ENCODE results near the gene CES4A. TPM values are rescaled to one million over a fixed set of nuclear protein-coding genes. Genes with fewer than 3 reads are reported as not detected.

The CES4A gene
- total RNA-seq, 4 donors from 2014 or later: 2.7 to 4.0 (median 3.3) TPM

DNA sequence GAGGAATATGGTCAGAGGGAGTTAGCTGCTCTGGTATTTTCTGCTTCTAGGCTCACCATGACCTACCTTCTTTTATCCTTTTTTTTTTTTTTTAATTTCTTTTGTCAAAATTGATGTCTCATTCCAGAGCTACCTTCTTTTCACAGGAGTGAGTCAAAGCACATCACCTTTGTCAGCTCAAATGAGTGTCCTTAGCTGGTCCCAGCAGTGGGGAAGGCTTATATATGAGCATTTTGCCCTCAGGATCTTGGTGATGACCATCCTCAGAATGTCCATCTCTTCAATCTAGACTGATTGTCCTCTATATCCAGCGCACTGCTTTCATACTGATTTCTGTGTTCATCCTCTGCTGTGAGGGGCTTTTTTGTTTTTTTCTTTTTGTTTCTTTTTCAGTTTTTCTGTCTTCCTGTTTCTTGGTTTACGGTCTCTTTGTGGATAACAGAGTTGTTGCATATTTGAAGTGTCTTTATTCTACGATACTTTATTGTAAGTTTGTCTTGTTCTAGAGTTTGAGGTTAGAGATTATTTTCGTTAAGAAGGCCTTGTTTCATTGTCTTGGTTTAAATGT lies 65.5 kb downstream of the CES4A start:
- H3K4me3 ChIP-seq: no peak overlapping the region
- no peaks in the 10 kb centered on the region for H3K27me3 ChIP-seq
- no peak for TF ChIP-seq EP300 (IDR thresholded peaks at IDR 0.05)
- no peak for TF ChIP-seq POLR2AphosphoS5 (IDR thresholded peaks at IDR 0.05)
- TF ChIP-seq, protein P1, sequence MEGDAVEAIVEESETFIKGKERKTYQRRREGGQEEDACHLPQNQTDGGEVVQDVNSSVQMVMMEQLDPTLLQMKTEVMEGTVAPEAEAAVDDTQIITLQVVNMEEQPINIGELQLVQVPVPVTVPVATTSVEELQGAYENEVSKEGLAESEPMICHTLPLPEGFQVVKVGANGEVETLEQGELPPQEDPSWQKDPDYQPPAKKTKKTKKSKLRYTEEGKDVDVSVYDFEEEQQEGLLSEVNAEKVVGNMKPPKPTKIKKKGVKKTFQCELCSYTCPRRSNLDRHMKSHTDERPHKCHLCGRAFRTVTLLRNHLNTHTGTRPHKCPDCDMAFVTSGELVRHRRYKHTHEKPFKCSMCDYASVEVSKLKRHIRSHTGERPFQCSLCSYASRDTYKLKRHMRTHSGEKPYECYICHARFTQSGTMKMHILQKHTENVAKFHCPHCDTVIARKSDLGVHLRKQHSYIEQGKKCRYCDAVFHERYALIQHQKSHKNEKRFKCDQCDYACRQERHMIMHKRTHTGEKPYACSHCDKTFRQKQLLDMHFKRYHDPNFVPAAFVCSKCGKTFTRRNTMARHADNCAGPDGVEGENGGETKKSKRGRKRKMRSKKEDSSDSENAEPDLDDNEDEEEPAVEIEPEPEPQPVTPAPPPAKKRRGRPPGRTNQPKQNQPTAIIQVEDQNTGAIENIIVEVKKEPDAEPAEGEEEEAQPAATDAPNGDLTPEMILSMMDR (IDR thresholded peaks at IDR 0.05): no peak
- no peak for TF ChIP-seq POLR2A (IDR thresholded peaks at IDR 0.05; ENCODE audit: low read depth)
- no peaks in the 10 kb centered on the region for H3K9me3 ChIP-seq
- peaks cover 0 to 11% (median 2%) of the 10 kb centered on the region in 4 donors for H3K4me1 ChIP-seq
- WGBS: 91% methylated on average over 4 of the region's 4 CpGs
- no peak for DNase-seq (ENCODE audit: extremely low spot score)
- no peak overlapping the region for H3K27ac ChIP-seq (replicated peaks in 1 of 4)
- H3K36me3 ChIP-seq: peaks cover 0 to 10% (median 3%) of the 10 kb centered on the region in 4 donors
- intact Hi-C loops (cut with DNase I): no loop called here

DNA sequence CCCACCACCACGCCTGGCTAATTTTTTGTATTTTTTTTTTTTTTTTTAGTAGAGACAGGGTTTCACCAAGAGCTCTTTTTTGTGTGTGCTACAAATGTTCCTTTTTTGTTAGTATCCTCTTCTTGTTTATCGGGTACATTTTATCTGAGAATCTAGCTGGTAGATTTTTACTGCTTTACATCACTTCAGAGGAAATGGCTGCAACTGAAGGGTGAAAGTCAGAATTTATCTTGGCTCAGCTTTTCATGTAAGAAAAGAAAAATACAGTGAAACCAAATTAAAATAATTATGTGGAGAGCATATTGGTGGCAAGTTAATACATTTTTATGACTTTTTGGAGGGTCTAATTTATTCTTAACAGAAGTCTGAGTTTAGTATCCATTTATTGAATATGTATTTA lies 66.5 kb downstream of the CES4A start:
- WGBS: 98% methylated on average over 2 of the region's 2 CpGs
- TF ChIP-seq EP300 (IDR thresholded peaks at IDR 0.05): no peak
- TF ChIP-seq, protein P1 (IDR thresholded peaks at IDR 0.05): no peak
- TF ChIP-seq POLR2A (IDR thresholded peaks at IDR 0.05; ENCODE audit: low read depth): no peak
- TF ChIP-seq POLR2AphosphoS5 (IDR thresholded peaks at IDR 0.05): no peak
- intact Hi-C loops (cut with DNase I): no loop called here
- Histone ChIP-seq H3K9me3 (no peaks in the 10 kb centered on the region), H3K36me3 (peaks cover 0 to under 1% (median 0%) of the 10 kb centered on the region in 4 donors), H3K4me1 (peaks cover 0 to 11% (median 2%) of the 10 kb centered on the region in 4 donors), H3K27ac (replicated peaks in 1 of 4) (no peak overlapping the region), H3K4me3 (no peak overlapping the region), H3K27me3 (no peaks in the 10 kb centered on the region)
- no peak for DNase-seq (ENCODE audit: extremely low spot score)

GRCh38 chr16:67055712-67056487 lies 67.5 kb downstream of the CES4A start:
- Histone ChIP-seq H3K27ac (replicated peaks in 1 of 4) (no peak overlapping the region), H3K4me1 (peaks cover 0 to 7% (median 2%) of the 10 kb centered on the region in 4 donors), H3K9me3 (no peaks in the 10 kb centered on the region), H3K4me3 (no peak overlapping the region), H3K36me3 (no peaks in the 10 kb centered on the region), H3K27me3 (no peaks in the 10 kb centered on the region)
- WGBS: 77% methylated on average over 4 of the region's 4 CpGs
- no peak for TF ChIP-seq POLR2A (IDR thresholded peaks at IDR 0.05; ENCODE audit: low read depth)
- TF ChIP-seq POLR2AphosphoS5 (IDR thresholded peaks at IDR 0.05): peak in 1 of 2 donors; percentile 31
- TF ChIP-seq, protein P1 (IDR thresholded peaks at IDR 0.05): no peak
- no peak for TF ChIP-seq EP300 (IDR thresholded peaks at IDR 0.05)
- intact Hi-C loops (cut with DNase I): no loop called here
- DNase-seq (ENCODE audit: extremely low spot score): no peak

Small RNA genes within 50 kb of the gene (small RNA-seq; reads per million reads assigned to genes)
- 0 reads per million in 3 donors for gene RN7SL543P

Other genes with a start within 250 kb of the CES4A start
- gene DYNC1LI2, start 237.0 kb upstream of the CES4A start, total RNA-seq: 100 to 1,000 TPM; 167 to 203 (median 186) TPM
- not detected for gene TERB1, start 187.0 kb upstream of the CES4A start, total RNA-seq
- gene NAE1, start 157.6 kb upstream of the CES4A start, total RNA-seq: 10 to 100 TPM; 32.7 to 50.7 (median 42.4) TPM
- gene CA7, start 144.2 kb upstream of the CES4A start, total RNA-seq: under 1 TPM in 1 of 4 donors, not detected in 3; 0.33 TPM
- 1 to 10 TPM; 5.5 to 9.3 (median 7.6) TPM for gene PDP2, start 108.1 kb upstream of the CES4A start, total RNA-seq
- under 1 TPM in 1 of 4 donors, not detected in 3; 0.52 TPM for gene CDH16, start 69.7 kb upstream of the CES4A start, total RNA-seq
- gene RRAD, start 63.1 kb upstream of the CES4A start, total RNA-seq: 10 to 100 TPM; 36.4 to 64.9 (median 55.4) TPM
- 100 to 1,000 TPM in 1 of 4 donors, 10 to 100 TPM in 3; 83.1 to 101 (median 95.5) TPM for gene CIAO2B, start 54.2 kb upstream of the CES4A start, total RNA-seq
- gene CES2, start 53.1 kb upstream of the CES4A start, total RNA-seq: 10 to 100 TPM; 22.0 to 29.7 (median 26.8) TPM
- under 1 TPM in 3 of 4 donors, not detected in 1; 0.23 to 0.42 (median 0.33) TPM for gene CES3, start 27.3 kb upstream of the CES4A start, total RNA-seq
- 10 to 100 TPM; 20.6 to 39.8 (median 30.6) TPM for gene CBFB, start 40.6 kb downstream of the CES4A start, total RNA-seq
- gene PHAF1, start 121.4 kb downstream of the CES4A start, total RNA-seq: 10 to 100 TPM; 11.4 to 23.7 (median 17.1) TPM
- gene B3GNT9, start 162.4 kb downstream of the CES4A start, total RNA-seq: 10 to 100 TPM; 17.4 to 26.1 (median 19.2) TPM
- 10 to 100 TPM; 26.6 to 53.4 (median 42.7) TPM for gene TRADD, start 171.3 kb downstream of the CES4A start, total RNA-seq
- gene FBXL8, start 171.4 kb downstream of the CES4A start, total RNA-seq: 10 to 100 TPM; 10.3 to 22.1 (median 15.1) TPM
- gene HSF4, start 176.2 kb downstream of the CES4A start, total RNA-seq: 10 to 100 TPM; 27.3 to 61.9 (median 41.1) TPM
- 10 to 100 TPM; 40.6 to 58.2 (median 45.4) TPM for gene NOL3, start 181.9 kb downstream of the CES4A start, total RNA-seq
- gene MATCAP1, start 195.4 kb downstream of the CES4A start, total RNA-seq: 10 to 100 TPM in 2 of 4 donors, 1 to 10 TPM in 2; 7.8 to 17.7 (median 11.2) TPM
- gene EXOC3L1, start 201.5 kb downstream of the CES4A start, total RNA-seq: 1 to 10 TPM; 1.2 to 4.0 (median 2.1) TPM
- 10 to 100 TPM; 54.8 to 96.9 (median 93.1) TPM for gene E2F4, start 203.6 kb downstream of the CES4A start, total RNA-seq
- gene ELMO3, start 210.5 kb downstream of the CES4A start, total RNA-seq: under 1 TPM; 0.33 to 0.83 (median 0.60) TPM
- gene TMEM208, start 238.5 kb downstream of the CES4A start, total RNA-seq: 10 to 100 TPM; 19.5 to 26.7 (median 23.8) TPM